Adipocyte (in vitro differentiated cells): ENCODE results near the gene UNC5B.

Source experiments
- DNase-seq: peaks from one replicate; pipeline ENCODE4 v3.0.0-alpha.2; 2015; ENCODE audit warnings: low read depth
- H3K27me3 ChIP-seq: replicated peaks from 2 replicates; pipeline ENCODE4 v1.7.0; 2013; ENCODE audit warnings: mild to moderate bottlenecking, low read length, moderate library complexity; ENCODE audit not compliant: control insufficient read depth, insufficient read depth
- H3K36me3 ChIP-seq: 2 replicates; pipeline ENCODE4 v1.7.0; 2013; ENCODE audit warnings: low read length, mild to moderate bottlenecking, moderate library complexity; ENCODE audit not compliant: control insufficient read depth, insufficient read depth, severe bottlenecking
- H3K4me1 ChIP-seq: 2 replicates; pipeline ENCODE4 v1.7.0; 2013; ENCODE audit warnings: mild to moderate bottlenecking, low read length, moderate library complexity; ENCODE audit not compliant: control insufficient read depth, insufficient read depth
- H3K4me3 ChIP-seq: 2 replicates; pipeline ENCODE4 v1.7.0; 2013; ENCODE audit warnings: mild to moderate bottlenecking, low read length, moderate library complexity
- H3K9ac ChIP-seq: 2 replicates; pipeline ENCODE4 v1.7.0; 2013; ENCODE audit warnings: mild to moderate bottlenecking, low read length, moderate library complexity
- H3K9me3 ChIP-seq: 2 replicates; pipeline ENCODE4 v1.7.0; 2013; ENCODE audit warnings: mild to moderate bottlenecking, low read length, moderate library complexity; ENCODE audit not compliant: control insufficient read depth

Gene UNC5B

GRCh38 chr10:71266147-71266917, 54.0 kb downstream of the UNC5B start:
- Histone ChIP-seq H3K4me3 (no peak overlapping the region), H3K36me3 (no peaks in the 10 kb centered on the region), H3K27me3 (no peaks in the 10 kb centered on the region), H3K4me1 (peaks cover 25% of the 10 kb centered on the region), H3K9me3 (no peaks in the 10 kb centered on the region), H3K9ac (peak overlapping the region; percentile 68)
- peak; percentile 67 for DNase-seq

GRCh38 chr10:71266918-71267442, 54.6 kb downstream of the UNC5B start:
- H3K27me3 ChIP-seq = no peaks in the 10 kb centered on the region
- peaks cover 25% of the 10 kb centered on the region for H3K4me1 ChIP-seq
- H3K4me3 ChIP-seq = no peak overlapping the region
- DNase-seq = no peak
- peak overlapping the region; percentile 68 for H3K9ac ChIP-seq
- H3K9me3 ChIP-seq = no peaks in the 10 kb centered on the region
- no peaks in the 10 kb centered on the region for H3K36me3 ChIP-seq

GRCh38 chr10:71267508-71268240, 55.3 kb downstream of the UNC5B start:
- DNase-seq = no peak
- H3K4me1 ChIP-seq = peaks cover 31% of the 10 kb centered on the region
- H3K9ac ChIP-seq = no peak overlapping the region
- no peak overlapping the region for H3K4me3 ChIP-seq
- no peaks in the 10 kb centered on the region for H3K36me3 ChIP-seq
- H3K27me3 ChIP-seq = no peaks in the 10 kb centered on the region
- no peaks in the 10 kb centered on the region for H3K9me3 ChIP-seq

- Histone ChIP-seq H3K9ac (no peak overlapping the region), H3K36me3 (no peaks in the 10 kb centered on the region), H3K9me3 (no peaks in the 10 kb centered on the region), H3K27me3 (no peaks in the 10 kb centered on the region), H3K4me3 (no peak overlapping the region), H3K4me1 (peaks cover 32% of the 10 kb centered on the region)
- DNase-seq = peak; percentile 69
Observed at GRCh38 chr10:71268247-71268691, 55.9 kb downstream of the UNC5B start.

GRCh38 chr10:71268758-71269157, 56.4 kb downstream of the UNC5B start:
- Histone ChIP-seq H3K27me3 (no peaks in the 10 kb centered on the region), H3K36me3 (no peaks in the 10 kb centered on the region), H3K4me1 (peaks cover 32% of the 10 kb centered on the region), H3K4me3 (no peak overlapping the region), H3K9ac (no peak overlapping the region), H3K9me3 (no peaks in the 10 kb centered on the region)
- peak; percentile 46 for DNase-seq

- peak overlapping the region; percentile 21 for H3K9ac ChIP-seq
- peak; percentile 29 for DNase-seq
- no peaks in the 10 kb centered on the region for H3K36me3 ChIP-seq
- no peaks in the 10 kb centered on the region for H3K27me3 ChIP-seq
- H3K9me3 ChIP-seq = no peaks in the 10 kb centered on the region
- H3K4me1 ChIP-seq = peaks cover 32% of the 10 kb centered on the region
- no peak overlapping the region for H3K4me3 ChIP-seq
Observed at GRCh38 chr10:71269301-71270288, 57.2 kb downstream of the UNC5B start.

GRCh38 chr10:71270301-71271220, 58.2 kb downstream of the UNC5B start:
- DNase-seq = peak; percentile 89
- Histone ChIP-seq H3K27me3 (no peaks in the 10 kb centered on the region), H3K9me3 (no peaks in the 10 kb centered on the region), H3K4me3 (no peak overlapping the region), H3K4me1 (peaks cover 32% of the 10 kb centered on the region), H3K36me3 (no peaks in the 10 kb centered on the region), H3K9ac (no peak overlapping the region)

GRCh38 chr10:71271662-71272055, 59.3 kb downstream of the UNC5B start:
- H3K36me3 ChIP-seq = no peaks in the 10 kb centered on the region
- H3K27me3 ChIP-seq = no peaks in the 10 kb centered on the region
- no peak for DNase-seq
- H3K9ac ChIP-seq = no peak overlapping the region
- peaks cover 21% of the 10 kb centered on the region for H3K4me1 ChIP-seq
- H3K4me3 ChIP-seq = no peak overlapping the region
- no peaks in the 10 kb centered on the region for H3K9me3 ChIP-seq

- no peaks in the 10 kb centered on the region for H3K27me3 ChIP-seq
- H3K9me3 ChIP-seq = no peaks in the 10 kb centered on the region
- H3K4me3 ChIP-seq = no peak overlapping the region
- DNase-seq = peak; percentile 43
- peak overlapping the region; percentile 31 for H3K9ac ChIP-seq
- peaks cover 17% of the 10 kb centered on the region for H3K4me1 ChIP-seq
- H3K36me3 ChIP-seq = no peaks in the 10 kb centered on the region
Observed at GRCh38 chr10:71272056-71272771, 59.8 kb downstream of the UNC5B start.
